HEK293T (cell line): ENCODE measurements around the gene ARHGAP22.

Experiments used
- ARNT ChIP-seq: fragments of 450-650 bp; IDR thresholded peaks from 2 replicates; pipeline ENCODE4 v1.6.1; 2017; ENCODE audit warnings: mild to moderate bottlenecking
- BHLHE40 ChIP-seq: fragments of 450-650 bp; IDR thresholded peaks from 2 replicates; pipeline ENCODE4 v1.6.1; 2016; ENCODE audit warnings: mild to moderate bottlenecking, moderate library complexity, borderline replicate concordance
- ELF4 ChIP-seq: fragments of 450-650 bp; IDR thresholded peaks from 2 replicates; pipeline ENCODE4 v1.6.1; 2017; ENCODE audit warnings: antibody characterized with exemption
- FOXA1 ChIP-seq: fragments of 450-650 bp; IDR thresholded peaks from 2 replicates; pipeline ENCODE4 v1.6.1; 2016; ENCODE audit warnings: mild to moderate bottlenecking
- FOXM1 ChIP-seq: fragments of 450-650 bp; IDR thresholded peaks from 2 replicates; pipeline ENCODE4 v1.6.1; 2017; ENCODE audit warnings: mild to moderate bottlenecking, borderline replicate concordance
- HDGF ChIP-seq: fragments of 450-650 bp; IDR thresholded peaks from 2 replicates; pipeline ENCODE4 v1.6.1; 2017; ENCODE audit warnings: antibody characterized with exemption, borderline replicate concordance
- L3MBTL2 ChIP-seq: fragments of 450-650 bp; conservative IDR thresholded peaks from 2 replicates; pipeline ENCODE4 v1.6.1; 2016; ENCODE audit warnings: mild to moderate bottlenecking
- LEF1 ChIP-seq: fragments of 450-650 bp; IDR thresholded peaks from 2 replicates; pipeline ENCODE4 v1.6.1; 2017; ENCODE audit warnings: mild to moderate bottlenecking, borderline replicate concordance
- NFRKB ChIP-seq: fragments of 450-650 bp; IDR thresholded peaks from 2 replicates; pipeline ENCODE4 v1.6.1; 2016; ENCODE audit warnings: mild to moderate bottlenecking, moderate library complexity
- PKNOX1 ChIP-seq: fragments of 450-650 bp; IDR thresholded peaks from 2 replicates; pipeline ENCODE4 v1.6.1; 2016
- SP1 ChIP-seq: fragments of 450-650 bp; IDR thresholded peaks from 2 replicates; pipeline ENCODE4 v1.6.1; 2017
- TARDBP ChIP-seq: fragments of 450-650 bp; IDR thresholded peaks from 2 replicates; pipeline ENCODE4 v1.6.1; 2016
- ZNF384 ChIP-seq: fragments of 450-650 bp; IDR thresholded peaks from 2 replicates; pipeline ENCODE4 v1.6.1; 2016

- TF ChIP-seq SP1 (no peak), FOXM1 (no peak), ZNF384 (no peak), TARDBP (no peak), PKNOX1 (no peak), FOXA1 (no peak), BHLHE40 (no peak), L3MBTL2 (no peak), LEF1 (no peak), ARNT (no peak), HDGF (no peak), NFRKB (no peak), ELF4 (no peak)
Observed at GRCh38 chr10:48429309-48429708, 175.6 kb downstream of the ARHGAP22 start.
